T-helper 22 cell (primary cell): Measurements from ENCODE around the gene LMO7.

Source experiments
- DNase-seq: peaks from one replicate; pipeline ENCODE4 v3.0.0-alpha.2; 2020; ENCODE audit warnings: low read depth

Gene LMO7

DNA sequence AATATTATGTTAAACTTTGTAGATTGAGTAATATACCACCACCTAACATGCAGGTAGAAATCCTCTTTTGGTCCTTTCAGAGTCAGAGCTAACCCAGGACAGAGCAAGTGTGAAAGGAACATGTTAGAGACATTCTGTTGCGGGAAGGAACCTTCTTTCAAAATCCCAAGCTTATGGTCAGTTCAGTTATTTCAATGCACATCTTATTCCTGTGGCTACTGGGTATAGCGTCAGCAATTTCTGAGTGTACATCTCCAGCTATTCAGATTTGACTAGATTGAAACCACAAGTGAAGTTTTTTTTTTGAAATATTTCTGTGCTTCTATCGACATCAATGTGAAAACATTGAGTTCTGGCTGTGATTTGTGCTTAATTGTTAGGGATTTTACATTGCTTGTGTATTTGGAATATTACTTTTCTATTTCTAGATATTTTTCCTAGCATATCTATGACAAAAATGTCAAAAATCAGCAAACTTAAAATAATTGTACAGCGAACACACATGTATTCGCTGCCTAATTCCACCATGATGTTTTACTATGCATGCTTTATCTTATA, 165.3 kb downstream of the LMO7 start:
- no peak for DNase-seq

DNA sequence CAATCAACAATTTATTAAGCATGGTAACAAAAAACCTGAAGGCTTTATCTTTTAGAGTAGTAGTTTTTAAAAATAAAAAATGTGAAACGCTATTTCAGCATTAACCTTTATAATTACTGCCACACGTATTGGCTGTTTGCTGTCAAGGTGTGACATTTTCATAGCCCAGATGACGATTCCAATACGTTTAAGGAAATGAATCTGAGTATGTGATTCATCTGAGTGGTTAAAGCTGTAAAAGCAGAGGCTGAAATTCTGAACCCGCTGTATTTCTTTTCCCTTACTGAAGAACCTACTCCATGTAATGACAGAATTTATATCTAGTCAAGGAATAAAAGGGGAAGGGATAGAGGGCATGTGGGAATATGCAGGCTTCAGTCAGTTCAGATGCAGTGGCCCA, 166.0 kb downstream of the LMO7 start:
- no peak for DNase-seq

DNA sequence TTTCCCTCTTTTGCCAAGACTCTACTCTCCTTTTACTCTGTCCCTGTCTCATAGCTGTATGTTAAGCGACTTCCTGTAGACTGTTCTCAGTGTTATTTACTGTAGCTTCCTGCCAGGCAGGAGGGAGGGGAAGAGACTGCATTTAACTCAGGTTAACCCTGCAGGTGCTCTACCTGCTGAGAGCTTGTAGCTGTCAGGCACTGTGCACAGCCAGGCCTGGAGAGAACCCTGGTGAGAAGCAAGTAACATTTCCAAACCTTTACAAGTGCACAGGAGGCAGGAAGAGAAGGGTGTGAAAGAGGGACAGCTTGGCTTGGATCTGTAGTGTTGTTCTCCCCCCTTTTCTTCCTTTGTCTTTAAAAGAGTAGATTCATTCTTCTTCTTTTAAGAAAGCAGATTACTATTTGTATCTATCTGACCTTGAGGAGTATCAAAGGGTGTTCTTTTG, 167.1 kb downstream of the LMO7 start:
- DNase-seq, result no peak

DNA sequence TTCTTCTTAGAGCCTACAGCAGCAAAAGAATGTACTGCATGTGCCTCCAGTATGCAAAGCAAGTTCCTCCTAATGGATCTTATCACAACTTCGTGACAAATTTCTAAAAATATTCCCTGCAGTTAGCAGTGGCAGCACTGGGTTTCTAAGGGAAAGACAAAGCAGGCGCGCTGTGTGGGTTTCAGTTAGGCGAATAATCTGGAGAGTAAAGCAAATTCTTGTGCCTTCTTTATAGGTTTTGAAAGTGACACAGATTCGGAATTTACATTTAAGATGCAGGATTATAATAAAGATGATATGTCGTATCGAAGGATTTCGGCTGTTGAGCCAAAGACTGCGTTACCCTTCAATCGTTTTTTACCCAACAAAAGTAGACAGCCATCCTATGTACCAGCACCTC, 167.9 kb downstream of the LMO7 start:
- no peak for DNase-seq

DNA sequence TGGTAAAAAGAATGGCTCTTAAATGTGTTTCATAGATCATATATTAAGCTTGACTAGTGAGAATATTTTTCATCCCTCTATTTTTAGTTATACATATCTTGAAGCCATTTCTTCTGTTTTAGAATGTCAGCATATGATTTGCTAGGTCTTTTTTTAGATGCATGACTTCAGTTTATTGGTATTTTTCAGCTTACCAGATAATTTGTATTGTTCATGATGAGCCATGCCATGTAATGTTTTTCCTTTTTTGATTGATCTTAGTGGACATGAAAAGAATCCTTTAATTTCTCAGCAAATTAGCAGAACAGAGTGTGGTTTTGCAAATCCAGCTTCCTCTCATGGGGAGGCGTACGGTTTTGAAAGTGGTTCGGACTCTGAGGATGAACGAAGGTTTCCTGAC, 168.5 kb downstream of the LMO7 start:
- no peak for DNase-seq

DNA sequence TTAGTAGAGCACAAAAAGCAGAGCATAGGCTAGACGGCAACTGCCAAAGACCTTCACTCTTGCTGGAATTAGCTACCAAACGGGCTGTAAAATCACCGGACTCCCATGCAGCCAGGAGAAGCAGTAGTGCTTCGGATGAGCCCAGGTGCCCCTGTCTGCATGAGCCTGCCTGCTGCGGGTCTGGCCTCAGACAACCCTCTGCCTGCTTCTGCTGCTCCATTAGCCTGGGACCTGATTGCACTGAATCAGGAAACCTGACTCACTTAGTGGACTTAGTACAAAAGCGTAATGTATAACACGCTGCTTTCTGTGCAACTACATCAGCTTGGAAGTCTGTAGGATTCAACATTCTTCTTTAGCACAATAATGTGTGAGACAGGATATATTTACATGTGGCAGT, 170.0 kb downstream of the LMO7 start:
- no peak for DNase-seq

DNA sequence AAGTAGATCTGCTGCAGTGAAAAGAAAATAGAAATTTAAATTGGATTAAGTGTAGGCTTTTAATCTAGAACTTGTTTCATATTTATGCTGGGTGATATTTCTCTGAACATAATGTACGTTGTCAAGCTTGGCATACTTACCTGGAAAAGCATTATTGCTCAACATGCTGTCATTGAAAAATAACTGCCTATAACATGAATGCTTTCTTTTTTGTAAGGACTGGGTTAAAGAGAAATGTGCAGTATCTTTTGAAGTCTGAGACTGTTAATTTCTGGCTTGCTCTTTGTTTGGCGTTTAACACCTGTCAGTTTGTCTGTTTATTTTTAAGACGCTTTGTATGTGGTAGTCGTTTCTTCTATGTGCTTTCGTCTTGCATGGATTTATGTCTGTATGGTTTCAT, 175.2 kb downstream of the LMO7 start:
- DNase-seq, result no peak

DNA sequence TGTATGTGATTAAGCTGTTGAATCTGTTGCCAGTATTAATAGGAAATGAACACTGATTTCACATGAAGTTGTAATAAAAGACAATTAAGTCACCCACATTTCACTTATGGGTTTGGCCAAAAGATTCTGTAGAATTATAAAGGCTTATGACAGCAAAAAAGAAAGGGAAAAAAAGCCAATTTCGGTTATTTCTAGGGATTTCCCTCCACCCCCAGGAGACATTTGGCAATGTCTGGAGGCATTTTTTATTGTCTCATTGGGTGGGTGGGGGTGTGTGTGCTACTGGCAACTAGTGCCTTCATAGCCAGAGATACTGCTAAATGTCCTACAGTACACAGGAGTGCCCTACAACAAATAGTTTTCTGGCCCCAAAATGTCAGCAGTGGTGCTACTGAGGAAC, 175.7 kb downstream of the LMO7 start:
- no peak for DNase-seq

DNA sequence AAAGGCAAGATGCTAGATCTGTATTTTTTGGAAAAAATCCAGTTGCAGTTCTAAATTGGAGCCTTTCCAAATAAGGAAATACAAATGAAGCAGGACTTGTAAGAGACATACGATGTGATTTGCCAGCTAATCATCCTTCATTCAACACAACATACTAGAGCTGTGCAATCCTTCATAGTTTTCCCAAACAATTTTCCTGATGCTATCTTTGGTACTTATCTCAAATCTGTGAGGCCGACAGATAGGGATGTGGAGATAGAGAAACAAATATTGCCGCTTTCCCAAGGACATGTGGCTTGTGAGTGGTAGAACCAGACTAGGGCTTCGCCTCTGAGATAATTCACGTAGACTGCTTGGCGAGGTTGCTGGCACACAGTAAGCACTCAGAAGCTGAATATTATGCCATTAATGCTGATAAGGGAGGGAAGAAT, 176.6 kb downstream of the LMO7 start:
- no peak for DNase-seq

DNA sequence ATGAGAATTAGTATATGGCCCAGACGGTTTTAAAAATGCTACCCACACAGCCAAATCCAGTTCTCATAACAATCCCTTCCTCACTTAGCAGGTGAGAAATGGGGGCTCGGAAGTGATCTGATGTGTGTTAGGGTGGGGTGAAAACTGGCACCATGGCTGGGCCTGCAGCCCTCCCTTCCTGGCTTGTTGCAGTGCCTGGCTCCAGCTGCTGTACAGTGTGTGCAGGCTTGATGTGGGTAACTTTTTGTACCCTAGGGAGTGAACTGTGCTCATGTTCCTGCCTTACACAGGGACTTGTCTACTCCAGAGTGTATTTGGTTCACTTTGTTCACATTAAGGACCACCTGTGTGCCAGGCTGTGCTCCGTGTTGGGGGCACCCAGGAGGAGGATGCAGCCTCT, 177.2 kb downstream of the LMO7 start:
- no peak for DNase-seq

DNA sequence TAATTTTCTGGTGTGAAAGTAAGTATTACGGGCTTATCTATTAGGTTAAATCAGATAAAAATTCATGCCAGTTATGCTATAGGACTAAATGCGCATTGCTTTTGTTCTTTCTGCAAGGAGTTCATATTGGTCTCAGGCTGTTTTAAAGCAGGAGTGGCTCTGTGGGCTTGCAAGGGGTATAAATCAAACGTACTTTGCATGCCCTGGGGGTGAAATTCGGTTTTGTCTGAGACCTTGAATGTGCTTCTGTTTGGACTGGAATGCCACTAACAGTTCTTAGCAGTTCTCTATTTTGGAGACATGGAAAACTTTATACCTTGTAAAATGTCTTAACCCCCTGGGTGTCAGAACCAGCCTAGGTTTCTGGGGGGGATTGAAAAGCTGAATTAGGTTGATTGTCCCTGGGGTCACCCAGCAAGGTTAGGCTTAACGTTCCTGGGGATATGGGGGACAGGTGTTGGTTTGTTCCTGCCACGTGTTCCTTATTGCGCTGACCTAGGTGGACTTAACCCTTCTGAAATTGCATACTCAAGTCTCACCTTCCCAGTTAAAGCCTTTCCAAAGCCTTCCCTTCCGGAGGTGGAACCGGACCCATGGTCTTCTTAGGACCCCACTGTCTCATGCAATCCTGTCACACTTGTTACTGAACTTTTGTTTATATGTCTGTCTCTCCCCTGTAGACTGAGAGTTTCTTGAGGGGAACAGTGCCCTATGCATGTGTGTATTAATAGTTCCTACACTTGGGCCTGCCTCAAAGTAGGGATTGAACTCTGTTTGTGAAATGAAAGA, 182.2 kb downstream of the LMO7 start:
- DNase-seq, result no peak

DNA sequence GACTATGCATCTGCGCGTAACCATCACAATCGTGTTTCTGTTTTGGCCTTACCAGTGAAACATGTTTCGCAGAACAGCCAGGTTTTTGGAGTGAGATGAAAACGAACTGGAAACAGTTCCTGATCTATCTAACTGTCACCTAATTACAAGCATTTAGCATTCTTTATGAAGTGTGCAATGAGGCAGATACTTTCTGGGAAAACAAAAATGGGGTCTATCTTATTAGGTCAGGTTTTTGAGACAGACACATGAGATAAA, 182.8 kb downstream of the LMO7 start:
- no peak for DNase-seq

DNA sequence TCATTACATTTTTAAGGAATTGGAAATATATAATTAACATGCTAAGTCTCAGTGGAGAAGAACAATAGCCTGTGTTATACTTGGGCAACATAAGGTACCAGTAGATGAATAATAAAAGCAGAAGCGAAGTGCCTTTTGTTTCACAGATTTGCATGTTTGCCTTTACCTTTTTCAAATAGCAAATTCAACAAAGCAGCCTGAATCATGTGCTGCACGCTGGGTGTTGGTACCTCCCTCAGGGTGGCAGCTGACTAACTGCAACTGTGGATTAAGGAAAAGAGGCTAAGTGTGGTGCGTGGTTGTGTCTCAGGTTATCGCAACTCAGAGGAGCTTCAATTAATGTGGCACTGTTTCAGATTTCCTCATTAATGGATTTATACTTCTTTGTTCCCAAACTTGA, 189.0 kb downstream of the LMO7 start:
- no peak for DNase-seq

DNA sequence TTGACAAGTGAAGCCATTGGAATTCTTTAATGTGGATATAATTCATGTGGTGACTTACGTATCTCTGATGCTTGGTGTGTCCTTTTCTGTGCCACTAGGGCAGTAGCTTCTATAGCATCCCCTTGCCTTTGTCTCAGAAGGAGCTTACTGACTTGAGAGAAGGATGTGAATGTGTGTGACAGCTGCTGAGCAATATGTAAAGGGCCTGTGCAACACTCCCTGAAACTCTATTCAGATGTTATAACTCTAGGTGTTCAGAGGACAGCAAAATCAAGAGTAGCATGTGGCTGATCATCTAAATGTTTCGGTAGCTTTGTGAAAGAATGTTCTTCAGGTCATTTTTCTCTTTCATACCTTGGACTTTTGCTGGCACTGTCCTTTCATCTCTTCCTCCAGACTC, 189.5 kb downstream of the LMO7 start:
- DNase-seq, result no peak

DNA sequence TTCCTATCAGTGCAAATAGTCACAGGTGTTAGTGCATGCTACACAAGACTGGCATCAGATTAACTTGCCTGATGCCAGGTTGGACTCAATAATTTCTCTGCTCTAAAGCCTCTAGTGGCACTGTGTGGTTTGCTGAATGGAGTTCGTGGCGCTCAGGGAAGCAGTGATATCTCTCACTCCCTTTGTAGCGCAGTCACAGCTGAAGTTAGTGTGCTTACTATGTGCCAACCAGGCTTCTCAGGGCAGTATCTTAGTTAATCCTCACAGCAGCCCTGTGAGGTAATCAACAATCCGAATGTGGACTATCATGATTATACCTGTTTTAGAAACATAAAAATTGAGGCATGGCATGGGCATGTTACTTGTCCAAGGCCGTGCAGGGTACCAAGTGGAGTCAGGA, 190.3 kb downstream of the LMO7 start:
- no peak for DNase-seq

DNA sequence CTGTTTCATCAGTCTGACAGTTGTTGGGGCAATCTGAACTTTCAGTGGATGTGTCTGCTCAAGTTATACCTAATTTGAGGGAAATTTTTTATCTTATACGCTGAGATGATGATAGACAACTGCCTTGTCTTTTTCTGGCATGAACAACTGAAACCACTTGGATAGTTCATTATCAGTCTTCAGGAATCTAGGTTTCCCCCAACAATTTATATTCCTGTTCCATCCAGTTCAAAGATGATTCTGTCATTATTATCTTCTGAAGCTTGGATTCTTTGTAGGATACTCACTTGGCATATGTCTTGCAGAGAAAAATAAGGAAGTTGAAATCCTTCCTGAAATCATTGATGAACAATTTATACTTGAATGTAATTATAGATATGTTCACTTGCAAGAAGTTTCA, 193.7 kb downstream of the LMO7 start:
- DNase-seq, result no peak

DNA sequence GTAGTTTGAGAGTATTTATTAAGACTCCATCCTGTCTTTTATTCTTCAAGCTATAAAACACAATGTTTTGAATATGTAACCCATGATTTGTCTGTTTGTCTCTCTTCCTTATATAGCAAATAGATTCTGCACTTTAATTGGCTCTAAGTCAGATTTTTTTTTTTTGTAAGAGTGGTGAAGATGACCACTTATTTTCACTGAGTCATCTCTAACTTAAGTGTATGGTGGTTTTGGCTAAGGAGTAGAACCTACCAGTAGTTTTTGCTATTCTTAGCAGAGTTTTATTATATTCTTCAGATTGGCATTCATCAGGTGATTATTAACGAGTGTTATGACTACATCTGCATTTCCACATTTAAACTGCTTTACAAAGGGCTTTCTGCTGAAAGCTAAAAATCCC, 194.7 kb downstream of the LMO7 start:
- DNase-seq, result no peak

DNA sequence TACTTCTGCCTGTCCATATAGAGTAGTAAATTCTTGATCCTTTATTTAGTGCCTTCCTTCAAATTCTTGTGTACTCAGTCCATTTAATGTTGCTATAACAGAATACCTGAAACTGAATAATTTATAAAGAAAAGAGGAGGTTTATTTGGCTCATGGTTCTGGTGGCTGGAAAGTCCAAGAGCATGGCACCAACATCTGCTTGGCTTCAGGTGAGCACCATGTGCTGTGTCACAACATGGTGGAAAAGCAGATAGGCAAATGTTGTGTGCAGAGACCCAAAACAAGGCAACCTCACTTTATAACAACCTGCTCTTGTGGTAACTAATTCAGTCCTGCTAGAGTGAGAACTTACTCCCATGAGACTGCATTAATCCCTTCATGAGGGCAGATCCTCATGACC, 195.3 kb downstream of the LMO7 start:
- no peak for DNase-seq

DNA sequence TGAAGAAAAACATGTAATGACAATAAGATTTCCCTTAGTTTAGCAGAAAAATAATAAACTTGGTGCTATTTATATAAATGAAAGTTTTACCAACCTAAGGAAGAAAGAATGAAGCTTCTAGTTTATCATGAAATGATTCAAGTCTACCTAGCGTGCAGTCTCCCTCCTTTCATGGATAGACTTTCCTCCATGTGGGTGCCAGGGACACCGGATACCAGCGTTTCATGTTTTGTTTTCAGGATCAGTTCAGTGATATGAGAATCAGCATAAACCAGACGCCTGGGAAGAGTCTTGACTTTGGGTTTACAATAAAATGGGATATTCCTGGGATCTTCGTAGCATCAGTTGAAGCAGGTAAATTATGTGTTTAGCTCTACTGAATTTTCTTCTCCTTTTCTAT, 196.7 kb downstream of the LMO7 start:
- no peak for DNase-seq

DNA sequence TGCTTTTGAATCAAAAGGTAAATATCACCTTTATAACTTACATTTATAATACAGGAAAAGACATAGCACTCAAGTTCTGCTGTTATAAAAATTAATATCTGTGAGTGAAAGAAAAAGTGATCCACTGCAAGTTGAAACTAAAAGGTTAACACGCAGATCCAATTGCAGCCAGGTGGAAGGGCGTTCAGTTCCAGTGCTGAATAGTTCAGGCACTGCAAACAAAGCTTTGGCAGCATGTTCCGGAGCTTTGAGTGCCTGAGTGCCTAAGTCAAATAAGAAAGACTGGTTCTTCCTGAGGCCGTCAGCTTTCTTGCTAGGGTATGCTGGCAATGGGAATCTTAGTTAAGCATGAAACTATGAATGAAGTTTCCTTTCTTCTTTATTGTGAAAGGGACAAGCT, 200.3 kb downstream of the LMO7 start:
- DNase-seq, result no peak

DNA sequence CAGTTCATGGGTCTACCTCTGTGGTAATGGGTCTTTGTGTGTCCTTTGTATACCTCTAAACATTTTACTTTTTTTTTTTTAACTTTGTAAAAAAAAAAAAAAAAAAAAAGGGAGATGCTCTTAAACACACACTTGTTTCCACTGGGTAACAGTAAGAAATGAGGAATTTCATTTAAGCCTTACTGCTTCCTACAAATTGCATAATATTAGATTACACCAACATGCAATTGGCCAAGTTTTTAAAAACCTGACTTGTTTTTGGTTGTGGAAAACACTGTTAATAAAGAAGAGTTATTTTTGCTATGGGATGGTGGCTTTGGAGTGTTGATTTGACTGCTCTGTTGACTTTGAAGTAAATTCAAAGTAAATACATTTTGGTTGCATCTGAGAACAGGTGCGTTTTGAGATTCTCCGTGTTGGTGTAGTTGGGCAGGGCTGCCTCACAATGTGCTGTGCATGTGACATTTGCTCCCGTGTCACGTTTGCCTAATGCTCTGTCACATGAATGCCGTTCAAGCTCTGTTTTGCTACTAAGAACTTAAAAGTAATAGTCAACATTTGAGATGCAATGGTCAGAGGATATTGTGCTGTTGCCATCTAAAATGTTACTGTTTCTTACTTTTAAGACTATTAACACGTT, 202.4 kb downstream of the LMO7 start:
- DNase-seq, result no peak

DNA sequence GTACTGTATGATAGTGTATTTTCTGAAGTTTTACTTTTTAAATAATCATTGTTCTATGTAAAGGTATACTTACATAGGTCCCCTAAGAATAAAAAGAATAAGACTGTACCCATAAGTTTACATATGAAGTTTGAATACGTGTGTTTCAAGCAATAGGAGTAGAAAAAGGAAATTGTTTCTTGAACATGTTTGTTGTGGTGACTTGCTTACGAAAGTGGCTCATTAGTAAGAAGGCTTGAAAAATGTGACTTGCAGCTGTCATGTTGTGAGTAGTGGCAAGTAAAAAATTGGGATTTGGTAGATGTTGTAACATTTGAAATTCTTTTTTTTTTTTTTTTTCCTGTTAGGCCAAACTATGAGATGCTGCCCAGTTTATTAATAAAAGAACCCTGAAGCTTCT, 203.3 kb downstream of the LMO7 start:
- no peak for DNase-seq

DNA sequence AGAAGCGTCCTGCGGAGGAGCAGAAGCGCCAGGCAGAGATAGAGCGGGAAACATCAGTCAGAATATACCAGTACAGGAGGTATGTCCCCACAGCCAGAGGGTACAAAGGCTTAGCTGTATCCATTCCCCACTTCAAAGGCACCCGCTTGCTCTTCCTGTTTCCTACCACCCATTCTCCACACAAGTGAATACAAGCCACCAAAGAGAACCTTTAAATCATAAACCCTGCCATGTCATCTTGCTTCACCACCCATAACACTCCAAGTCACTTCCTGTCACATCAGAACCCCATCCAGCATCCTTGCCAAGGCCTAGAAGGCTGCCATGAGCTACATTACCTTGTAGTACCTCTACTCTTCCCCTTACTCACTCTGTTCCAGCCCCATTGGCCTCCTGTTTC, 205.8 kb downstream of the LMO7 start:
- DNase-seq, result no peak

DNA sequence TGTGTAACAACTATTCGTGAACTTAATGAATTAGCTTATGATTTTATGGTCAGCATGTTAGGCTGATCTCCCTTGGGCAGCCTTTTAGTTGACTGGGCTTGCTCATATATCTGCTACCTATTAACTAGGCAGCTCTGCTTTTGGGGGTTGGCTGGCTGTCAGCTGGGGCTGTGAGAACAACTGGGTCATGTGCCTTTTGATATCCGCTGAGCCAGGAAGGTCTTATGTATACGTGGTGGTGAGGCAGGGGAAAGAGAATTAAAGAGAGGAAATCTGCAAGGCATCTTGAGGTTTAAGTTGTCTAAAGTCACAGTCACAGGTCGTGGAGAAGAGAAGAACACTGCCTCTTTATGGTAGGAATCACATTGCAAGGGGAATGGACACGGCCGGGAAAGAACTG, 206.9 kb downstream of the LMO7 start:
- DNase-seq, result no peak
